SK-N-MC (cell line): ENCODE data around the gene ZNF500.
"Not testable (repeated sequence)": the region's sequence is repeated elsewhere in the genome, so short reads cannot be mapped to it uniquely, and the experiment has no call there.

Source experiments
- DNase-seq: peaks from one replicate; pipeline ENCODE4 v3.0.0-alpha.2; 2011; ENCODE audit warnings: low read depth, low spot score
- H3K27ac ChIP-seq: fragments of 200-600 bp; sonication (generic); 2 replicates; pipeline ENCODE4 v1.5.1; 2016; ENCODE audit warnings: mixed run types
- H3K36me3 ChIP-seq: fragments of 200-600 bp; sonication (generic); 2 replicates; pipeline ENCODE4 v1.6.1; 2017; ENCODE audit warnings: antibody characterized with exemption, low read length, mixed read lengths; ENCODE audit not compliant: insufficient read depth
- H3K4me3 ChIP-seq: fragments of 200-600 bp; sonication (generic); 2 replicates; pipeline ENCODE4 v1.5.1; 2016
- H3K9ac ChIP-seq: fragments of 200-600 bp; sonication (generic); 2 replicates; pipeline ENCODE4 v1.8.0; 2017; ENCODE audit warnings: mixed run types, mixed read lengths; ENCODE audit not compliant: insufficient read length
- H3K9me3 ChIP-seq: fragments of 200-600 bp; sonication (generic); 2 replicates; pipeline ENCODE4 v1.6.1; 2017; ENCODE audit warnings: low read depth, mild to moderate bottlenecking, antibody characterized with exemption, low read length, moderate library complexity, mixed read lengths
- EZH2 ChIP-seq: fragments of 200-600 bp; sonication (generic); IDR thresholded peaks from one replicate; pipeline ENCODE4 v1.6.1; 2017; ENCODE audit warnings: antibody characterized with exemption
- FOXP2 ChIP-seq: optimal IDR thresholded peaks from 2 replicates; pipeline ENCODE3; 2011; ENCODE audit warnings: mild to moderate bottlenecking, moderate library complexity; ENCODE audit not compliant: insufficient read depth; ENCODE audit errors: extremely low read length, control extremely low read depth
- POLR2AphosphoS5 ChIP-seq: IDR thresholded peaks from 2 replicates; pipeline ENCODE4 v1.6.1; 2012; ENCODE audit warnings: mild to moderate bottlenecking, low read depth, low read length, borderline replicate concordance

ZNF500 gene

GRCh38 chr16:4790261-4790660, 23.3 kb upstream of the ZNF500 start:
- no peak overlapping the region for H3K27ac ChIP-seq
- no peaks in the 10 kb centered on the region for H3K9me3 ChIP-seq
- H3K4me3 ChIP-seq = no peak overlapping the region
- no peak overlapping the region for H3K9ac ChIP-seq
- DNase-seq = no peak
- TF ChIP-seq POLR2AphosphoS5 (no peak), FOXP2 (no peak), EZH2 (no peak)
- H3K36me3 ChIP-seq = no peaks in the 10 kb centered on the region

DNA sequence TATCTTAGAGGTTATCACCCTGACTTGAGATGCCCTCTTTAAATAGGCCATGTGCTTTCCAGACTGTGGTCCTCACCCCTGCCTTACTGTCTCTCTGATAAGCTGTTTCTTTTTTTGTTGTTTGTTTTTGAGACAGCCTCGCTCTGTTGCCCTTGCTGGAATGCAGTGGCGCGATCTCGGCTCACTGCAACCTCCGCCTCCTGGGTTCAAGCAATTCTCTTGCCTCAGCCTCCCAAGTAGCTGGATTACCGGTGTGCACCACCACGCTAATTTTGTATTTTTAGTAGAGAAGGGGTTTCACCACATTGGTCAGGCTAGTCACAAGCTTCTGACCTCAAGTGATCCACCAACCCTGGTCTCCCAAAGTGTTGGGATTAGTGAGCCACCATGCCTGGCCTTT, 21.9 kb upstream of the ZNF500 start:
- Histone ChIP-seq H3K27ac (no peak overlapping the region), H3K4me3 (no peak overlapping the region), H3K9ac (no peak overlapping the region), H3K9me3 (no peaks in the 10 kb centered on the region), H3K36me3 (no peaks in the 10 kb centered on the region)
- TF ChIP-seq EZH2 = no peak
- no peak for TF ChIP-seq POLR2AphosphoS5
- TF ChIP-seq FOXP2 = no peak
- DNase-seq = no peak

GRCh38 chr16:4788489-4788889, 21.5 kb upstream of the ZNF500 start:
- Histone ChIP-seq H3K9me3 (no peaks in the 10 kb centered on the region), H3K36me3 (no peaks in the 10 kb centered on the region), H3K4me3 (no peak overlapping the region), H3K9ac (no peak overlapping the region), H3K27ac (no peak overlapping the region)
- no peak for TF ChIP-seq POLR2AphosphoS5
- no peak for TF ChIP-seq EZH2
- TF ChIP-seq FOXP2 = no peak
- DNase-seq = no peak

- no peaks in the 10 kb centered on the region for H3K36me3 ChIP-seq
- H3K4me3 ChIP-seq = no peak within 1 kb of the TSS
- DNase-seq = no peak
- no peak within 1 kb of the TSS for H3K9ac ChIP-seq
- H3K27ac ChIP-seq = no peak within 1 kb of the TSS
- no peaks in the 10 kb centered on the region for H3K9me3 ChIP-seq
- no peak for TF ChIP-seq FOXP2
- TF ChIP-seq POLR2AphosphoS5 = no peak
- TF ChIP-seq EZH2 = no peak
These were observed 20.9 kb upstream of the ZNF500 start, which contains the start of gene SEPTIN12 for GRCh38 chr16:4787627-4788482. SEPTIN12 (minus strand) TSS chr16:4788345; CDS start chr16:4787645, 700 bp downstream.

- H3K4me3 ChIP-seq = no peak overlapping the region
- TF ChIP-seq POLR2AphosphoS5 = no peak
- TF ChIP-seq FOXP2 = no peak
- no peak for TF ChIP-seq EZH2
- no peaks in the 10 kb centered on the region for H3K9me3 ChIP-seq
- H3K9ac ChIP-seq = no peak overlapping the region
- no peak overlapping the region for H3K27ac ChIP-seq
- H3K36me3 ChIP-seq = no peaks in the 10 kb centered on the region
- DNase-seq = no peak
These were observed 20.1 kb upstream of the ZNF500 start for GRCh38 chr16:4787068-4787467.

- no peak overlapping the region for H3K4me3 ChIP-seq
- DNase-seq = no peak
- no peak overlapping the region for H3K9ac ChIP-seq
- H3K9me3 ChIP-seq = no peaks in the 10 kb centered on the region
- TF ChIP-seq POLR2AphosphoS5 (no peak), EZH2 (no peak), FOXP2 (no peak)
- H3K27ac ChIP-seq = no peak overlapping the region
- no peaks in the 10 kb centered on the region for H3K36me3 ChIP-seq
These were observed 18.9 kb upstream of the ZNF500 start for GRCh38 chr16:4785758-4786433.

DNA sequence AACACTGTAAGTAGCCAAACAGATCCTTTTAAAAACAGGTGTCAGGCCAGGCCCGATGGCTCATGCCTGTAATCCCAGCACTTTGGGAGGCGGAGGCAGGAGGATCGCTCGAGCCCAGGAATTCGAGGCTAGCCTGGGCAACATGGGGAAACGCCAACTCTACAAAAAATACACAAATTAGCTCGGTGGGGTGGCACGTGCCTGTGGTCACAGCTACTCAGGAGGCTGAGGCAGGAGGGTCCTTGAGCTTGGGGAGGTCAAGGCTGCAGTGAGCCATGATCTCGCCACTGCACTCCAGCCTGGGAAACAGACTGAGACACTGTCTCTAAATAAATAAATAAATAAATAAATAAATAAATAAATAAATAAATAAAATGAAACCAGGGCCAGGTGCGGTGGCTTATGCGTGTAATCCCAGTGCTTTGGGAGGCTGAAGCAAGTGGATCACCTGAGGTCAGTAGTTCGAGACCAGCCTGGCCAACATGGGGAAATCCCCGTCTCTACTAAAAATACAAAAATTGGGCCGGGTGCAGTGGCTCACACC, 17.6 kb upstream of the ZNF500 start:
- not testable (repeated sequence) for H3K27ac ChIP-seq, DNase-seq, H3K36me3 ChIP-seq, H3K4me3 ChIP-seq, H3K9ac ChIP-seq, H3K9me3 ChIP-seq

DNA sequence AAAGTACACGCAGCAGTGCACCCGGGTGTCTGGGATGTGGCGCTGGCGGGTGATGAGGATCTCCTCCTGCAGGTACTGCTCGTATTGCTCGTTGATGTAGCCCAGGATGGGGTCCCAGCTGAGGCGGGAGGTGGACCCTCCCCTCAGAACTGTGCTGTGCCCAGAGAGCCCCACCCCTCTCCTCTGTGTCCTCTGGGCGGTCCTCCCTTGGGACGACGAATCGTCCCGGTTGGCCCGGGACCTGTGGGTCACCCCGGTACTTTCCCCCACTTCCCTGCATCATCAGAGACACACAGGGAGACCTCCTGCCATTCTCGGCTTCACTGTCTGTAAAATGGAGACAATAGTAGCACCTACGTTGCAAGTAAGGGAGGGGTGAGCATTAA, 17.0 kb upstream of the ZNF500 start:
- H3K36me3 ChIP-seq = no peaks in the 10 kb centered on the region
- no peak overlapping the region for H3K4me3 ChIP-seq
- H3K9ac ChIP-seq = no peak overlapping the region
- no peak for DNase-seq
- H3K9me3 ChIP-seq = no peaks in the 10 kb centered on the region
- TF ChIP-seq POLR2AphosphoS5 (no peak), FOXP2 (no peak), EZH2 (no peak)
- no peak overlapping the region for H3K27ac ChIP-seq
